Activated T-cell treated with anti-CD3 and anti-CD28 coated beads, Interleukin-2, amount 50 U/mL, for 48 hours (primary cell): ENCODE measurements around the gene CMKLR1.
A peak's percentile ranks its signal among the peaks of the same experiment; 100 is the strongest.

ENCODE experiments used
- DNase-seq, 2 experiments: peaks; one replicate each; pipeline ENCODE4 v3.0.0-alpha.2; 2020

The CMKLR1 gene

GRCh38 chr12:108313606-108314351, 25.3 kb downstream of the CMKLR1 start:
- DNase-seq: no peak

- DNase-seq: no peak
Measured at GRCh38 chr12:108313241-108313605, 25.9 kb downstream of the CMKLR1 start.

- DNase-seq: no peak
Measured at GRCh38 chr12:108312693-108313189, 26.4 kb downstream of the CMKLR1 start.

- DNase-seq: no peak
Measured at GRCh38 chr12:108312073-108312659, 26.9 kb downstream of the CMKLR1 start.

GRCh38 chr12:108311605-108312004, 27.5 kb downstream of the CMKLR1 start:
- DNase-seq: no peak

GRCh38 chr12:108310489-108310888, 28.6 kb downstream of the CMKLR1 start:
- no peak for DNase-seq

GRCh38 chr12:108309674-108310312, 29.3 kb downstream of the CMKLR1 start:
- DNase-seq: no peak

- no peak for DNase-seq
Measured at GRCh38 chr12:108308395-108309085, 30.6 kb downstream of the CMKLR1 start.

GRCh38 chr12:108307006-108307405, 32.1 kb downstream of the CMKLR1 start:
- DNase-seq: no peak

GRCh38 chr12:108306506-108306905, 32.6 kb downstream of the CMKLR1 start:
- no peak for DNase-seq

- no peak for DNase-seq
Measured at GRCh38 chr12:108305991-108306501, 33.1 kb downstream of the CMKLR1 start.

GRCh38 chr12:108305520-108305919, 33.6 kb downstream of the CMKLR1 start:
- DNase-seq: peak; percentile 33 to 35

- no peak for DNase-seq
Measured at GRCh38 chr12:108304633-108305032, 34.5 kb downstream of the CMKLR1 start.

- no peak for DNase-seq
Measured at GRCh38 chr12:108303703-108304102, 35.4 kb downstream of the CMKLR1 start.

GRCh38 chr12:108302403-108303311, 36.5 kb downstream of the CMKLR1 start:
- no peak for DNase-seq

- DNase-seq: no peak
Measured at GRCh38 chr12:108302016-108302402, 37.1 kb downstream of the CMKLR1 start.

- DNase-seq: no peak
Measured at GRCh38 chr12:108301346-108301745, 37.8 kb downstream of the CMKLR1 start.

GRCh38 chr12:108299980-108300696, 39.0 kb downstream of the CMKLR1 start:
- DNase-seq: no peak

- no peak for DNase-seq
Measured at GRCh38 chr12:108299516-108299915, 39.6 kb downstream of the CMKLR1 start.

- no peak for DNase-seq
Measured at GRCh38 chr12:108298761-108299275, 40.3 kb downstream of the CMKLR1 start.
